Prostate gland (tissue), 2 donors: ENCODE data around the gene ANKRD12.
"Not testable (repeated sequence)": the region's sequence is repeated elsewhere in the genome, so short reads cannot be mapped to it uniquely, and the experiment has no call there.

Experiments used
- POLR2A ChIP-seq: fragments of 450-650 bp; IDR thresholded peaks from one replicate; pipeline ENCODE4 v1.6.1; 2016; ENCODE audit warnings: antibody characterized with exemption, mild to moderate bottlenecking
- TF ChIP-seq, protein P1 (sequence below), 4 experiments: fragments of 200-600 bp in 2 of 4; fragments of 450-650 bp in 2 of 4; sonication (generic) in 2 of 4; IDR thresholded peaks; 1 replicate in 3 of 4; 2 replicates in 1 of 4; pipeline ENCODE4 v1.5.1; 2016 to 2019; ENCODE audit warnings: antibody characterized with exemption in 4 of 4, mild to moderate bottlenecking in 2 of 4, moderate library complexity in 2 of 4

DNA sequence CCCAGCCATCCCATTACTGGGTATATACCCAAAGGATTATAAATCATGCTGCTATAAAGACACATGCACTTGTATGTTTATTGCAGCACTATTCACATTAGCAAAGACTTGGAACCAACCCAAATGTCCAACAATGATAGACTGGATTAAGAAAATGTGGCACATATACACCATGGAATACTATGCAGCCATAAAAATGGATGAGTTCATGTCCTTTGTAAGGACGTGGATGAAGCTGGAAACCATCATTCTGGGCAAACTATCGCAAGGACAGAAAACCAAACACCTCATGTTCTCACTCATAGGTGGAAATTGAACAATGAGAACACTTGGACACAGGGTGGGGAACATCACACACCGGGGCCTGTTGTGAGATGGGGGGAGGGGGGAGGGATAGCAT, 43.5 kb upstream of the ANKRD12 start:
- TF ChIP-seq, protein P1, sequence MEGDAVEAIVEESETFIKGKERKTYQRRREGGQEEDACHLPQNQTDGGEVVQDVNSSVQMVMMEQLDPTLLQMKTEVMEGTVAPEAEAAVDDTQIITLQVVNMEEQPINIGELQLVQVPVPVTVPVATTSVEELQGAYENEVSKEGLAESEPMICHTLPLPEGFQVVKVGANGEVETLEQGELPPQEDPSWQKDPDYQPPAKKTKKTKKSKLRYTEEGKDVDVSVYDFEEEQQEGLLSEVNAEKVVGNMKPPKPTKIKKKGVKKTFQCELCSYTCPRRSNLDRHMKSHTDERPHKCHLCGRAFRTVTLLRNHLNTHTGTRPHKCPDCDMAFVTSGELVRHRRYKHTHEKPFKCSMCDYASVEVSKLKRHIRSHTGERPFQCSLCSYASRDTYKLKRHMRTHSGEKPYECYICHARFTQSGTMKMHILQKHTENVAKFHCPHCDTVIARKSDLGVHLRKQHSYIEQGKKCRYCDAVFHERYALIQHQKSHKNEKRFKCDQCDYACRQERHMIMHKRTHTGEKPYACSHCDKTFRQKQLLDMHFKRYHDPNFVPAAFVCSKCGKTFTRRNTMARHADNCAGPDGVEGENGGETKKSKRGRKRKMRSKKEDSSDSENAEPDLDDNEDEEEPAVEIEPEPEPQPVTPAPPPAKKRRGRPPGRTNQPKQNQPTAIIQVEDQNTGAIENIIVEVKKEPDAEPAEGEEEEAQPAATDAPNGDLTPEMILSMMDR (IDR thresholded peaks at IDR 0.05) = not testable (repeated sequence)
- TF ChIP-seq POLR2A = not testable (repeated sequence)
